HG03095 (cell line): ENCODE data around the gene PSG5.
"Not testable (repeated sequence)": the region's sequence is repeated elsewhere in the genome, so short reads cannot be mapped to it uniquely, and the experiment has no call there.

ENCODE experiments used
- ATAC-seq: cut with Tn5 transposase; IDR thresholded peaks from one replicate; pipeline ENCODE4 v1.9.1; 2021; ENCODE audit warnings: moderate library complexity; ENCODE audit not compliant: unreplicated experiment

Gene PSG5

GRCh38 chr19:43188092-43188491 is 1.8 kb upstream of the PSG5 start:
- ATAC-seq = not testable (repeated sequence)

GRCh38 chr19:43181869-43182771 is 4.2 kb downstream of the PSG5 start:
- not testable (repeated sequence) for ATAC-seq

- ATAC-seq = not testable (repeated sequence)
Observed at GRCh38 chr19:43179569-43180147, 6.7 kb downstream of the PSG5 start.

- ATAC-seq = not testable (repeated sequence)
Observed at GRCh38 chr19:43178577-43178976, 7.8 kb downstream of the PSG5 start.

- ATAC-seq = not testable (repeated sequence)
Observed at GRCh38 chr19:43165906-43166305, 20.4 kb downstream of the PSG5 start.

- not testable (repeated sequence) for ATAC-seq
Observed at GRCh38 chr19:43163135-43163534, 23.2 kb downstream of the PSG5 start.

GRCh38 chr19:43162261-43162660 is 24.1 kb downstream of the PSG5 start:
- ATAC-seq = not testable (repeated sequence)

GRCh38 chr19:43152214-43152613 is 34.1 kb downstream of the PSG5 start:
- ATAC-seq = no peak

GRCh38 chr19:43149788-43150187 is 36.5 kb downstream of the PSG5 start:
- ATAC-seq = not testable (repeated sequence)

GRCh38 chr19:43148233-43148632 is 38.1 kb downstream of the PSG5 start:
- ATAC-seq = no peak

- not testable (repeated sequence) for ATAC-seq
Observed at GRCh38 chr19:43141763-43142162, 44.6 kb downstream of the PSG5 start.

GRCh38 chr19:43132696-43133095 is 53.6 kb downstream of the PSG5 start:
- ATAC-seq = no peak

GRCh38 chr19:43131281-43131842 is 55.0 kb downstream of the PSG5 start:
- not testable (repeated sequence) for ATAC-seq

- ATAC-seq = not testable (repeated sequence)
Observed at GRCh38 chr19:43129197-43129596, 57.1 kb downstream of the PSG5 start.

- not testable (repeated sequence) for ATAC-seq
Observed at GRCh38 chr19:43127336-43127735, 59.0 kb downstream of the PSG5 start.

GRCh38 chr19:43126720-43127119 is 59.6 kb downstream of the PSG5 start:
- ATAC-seq = no peak

GRCh38 chr19:43124360-43124759 is 62.0 kb downstream of the PSG5 start:
- no peak for ATAC-seq

GRCh38 chr19:43120433-43121026 is 65.8 kb downstream of the PSG5 start:
- not testable (repeated sequence) for ATAC-seq

GRCh38 chr19:43119526-43119925 is 66.8 kb downstream of the PSG5 start:
- not testable (repeated sequence) for ATAC-seq
